ENCODE data around the gene FOXO3. TPM values are rescaled to one million over a fixed set of nuclear protein-coding genes. Genes with fewer than 3 reads are reported as not detected.

FOXO3 gene
- total RNA-seq, 4 donors from 2014 or later, result 52.3 to 71.2 (median 61.3) TPM

- peak in 1 of 2 donors; percentile 20 for TF ChIP-seq POLR2A (IDR thresholded peaks at IDR 0.05)
- TF ChIP-seq CTCF (IDR thresholded peaks at IDR 0.05), result no peak
- Histone ChIP-seq H3K36me3 (no peaks in the 10 kb centered on the region), H3K27me3 (no peaks in the 10 kb centered on the region), H3K9me3 (no peaks in the 10 kb centered on the region), H3K4me1 (peaks cover 45 to 63% of the 10 kb centered on the region in 2 donors), H3K4me3 (peak overlapping the region in 1 of 2 donors; percentile 0), H3K27ac (peak overlapping the region; percentile 83 to 86)
- peak; percentile 61 to 78 for DNase-seq
- intact Hi-C loops (cut with DNase I; ENCODE audit: low total_unique reads), result no loop called here
These were observed 28.6 kb downstream of the FOXO3 start for GRCh38 chr6:108589244-108589791.

GRCh38 chr6:108591040-108591816, 30.5 kb downstream of the FOXO3 start:
- H3K27me3 ChIP-seq, result no peaks in the 10 kb centered on the region
- no peak for TF ChIP-seq POLR2A (IDR thresholded peaks at IDR 0.05)
- no peak for TF ChIP-seq CTCF (IDR thresholded peaks at IDR 0.05)
- no peak for DNase-seq
- H3K36me3 ChIP-seq, result no peaks in the 10 kb centered on the region
- no peaks in the 10 kb centered on the region for H3K9me3 ChIP-seq
- peak overlapping the region; percentile 83 to 86 for H3K27ac ChIP-seq
- intact Hi-C loops (cut with DNase I; ENCODE audit: low total_unique reads), result no loop called here
- H3K4me1 ChIP-seq, result peaks cover 44 to 57% of the 10 kb centered on the region in 2 donors
- no peak overlapping the region for H3K4me3 ChIP-seq

GRCh38 chr6:108592371-108593337, 31.9 kb downstream of the FOXO3 start:
- Histone ChIP-seq H3K27me3 (no peaks in the 10 kb centered on the region), H3K9me3 (no peaks in the 10 kb centered on the region), H3K36me3 (no peaks in the 10 kb centered on the region), H3K4me1 (peaks cover 49 to 50% of the 10 kb centered on the region in 2 donors), H3K27ac (peak overlapping the region; percentile 83 to 86), H3K4me3 (no peak overlapping the region)
- TF ChIP-seq POLR2A (IDR thresholded peaks at IDR 0.05) (no peak), CTCF (IDR thresholded peaks at IDR 0.05) (no peak)
- DNase-seq, result peak; percentile 61 to 64
- intact Hi-C loops (cut with DNase I; ENCODE audit: low total_unique reads), result no loop called here

GRCh38 chr6:108594151-108594550, 33.4 kb downstream of the FOXO3 start:
- no peaks in the 10 kb centered on the region for H3K27me3 ChIP-seq
- H3K9me3 ChIP-seq, result no peaks in the 10 kb centered on the region
- TF ChIP-seq POLR2A (IDR thresholded peaks at IDR 0.05) (no peak), CTCF (IDR thresholded peaks at IDR 0.05) (no peak)
- H3K4me3 ChIP-seq, result no peak overlapping the region
- no peaks in the 10 kb centered on the region for H3K36me3 ChIP-seq
- no peak for DNase-seq
- intact Hi-C loops (cut with DNase I; ENCODE audit: low total_unique reads), result no loop called here
- peaks cover 38 to 39% of the 10 kb centered on the region in 2 donors for H3K4me1 ChIP-seq
- H3K27ac ChIP-seq, result peak overlapping the region; percentile 83 to 86

Measured in uterus (tissue), 4 donors.